Body of pancreas (tissue), 4 donors: ENCODE data around the gene MKI67.

Experiments
- POLR2A ChIP-seq, 3 donors: fragments of 450-650 bp; IDR thresholded peaks; one replicate each; pipeline ENCODE4 v1.6.1; 2016; ENCODE audit warnings: antibody characterized with exemption in 3 of 3, mild to moderate bottlenecking in 2 of 3
- TF ChIP-seq, protein P1 (sequence below), 7 experiments: fragments of 450-650 bp in 4 of 7; fragments of 200-600 bp in 3 of 7; sonication (generic) in 3 of 7; IDR thresholded peaks; one replicate each; pipeline ENCODE4 v1.5.1; 2016 to 2019; ENCODE audit warnings: antibody characterized with exemption in 7 of 7

DNA sequence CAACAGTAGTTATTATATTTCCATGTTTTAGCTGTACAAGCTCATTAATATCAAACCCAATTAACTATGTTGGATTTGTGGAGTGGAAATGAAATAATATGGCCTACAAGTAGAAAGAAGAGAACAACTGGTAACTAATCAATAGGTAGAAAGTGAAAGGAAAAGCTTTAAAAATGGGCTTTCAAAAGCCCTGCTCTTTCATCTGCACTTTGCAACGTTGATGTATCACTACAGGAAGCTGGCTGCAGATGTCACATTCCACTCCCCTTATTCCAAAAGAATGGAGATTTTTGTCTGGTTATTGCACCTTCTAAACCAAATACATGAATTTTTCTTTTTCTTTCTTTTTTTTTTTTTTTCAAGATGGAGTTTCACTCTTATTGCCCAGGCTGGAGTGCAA, 11.7 kb upstream of the MKI67 start:
- TF ChIP-seq, protein P1, sequence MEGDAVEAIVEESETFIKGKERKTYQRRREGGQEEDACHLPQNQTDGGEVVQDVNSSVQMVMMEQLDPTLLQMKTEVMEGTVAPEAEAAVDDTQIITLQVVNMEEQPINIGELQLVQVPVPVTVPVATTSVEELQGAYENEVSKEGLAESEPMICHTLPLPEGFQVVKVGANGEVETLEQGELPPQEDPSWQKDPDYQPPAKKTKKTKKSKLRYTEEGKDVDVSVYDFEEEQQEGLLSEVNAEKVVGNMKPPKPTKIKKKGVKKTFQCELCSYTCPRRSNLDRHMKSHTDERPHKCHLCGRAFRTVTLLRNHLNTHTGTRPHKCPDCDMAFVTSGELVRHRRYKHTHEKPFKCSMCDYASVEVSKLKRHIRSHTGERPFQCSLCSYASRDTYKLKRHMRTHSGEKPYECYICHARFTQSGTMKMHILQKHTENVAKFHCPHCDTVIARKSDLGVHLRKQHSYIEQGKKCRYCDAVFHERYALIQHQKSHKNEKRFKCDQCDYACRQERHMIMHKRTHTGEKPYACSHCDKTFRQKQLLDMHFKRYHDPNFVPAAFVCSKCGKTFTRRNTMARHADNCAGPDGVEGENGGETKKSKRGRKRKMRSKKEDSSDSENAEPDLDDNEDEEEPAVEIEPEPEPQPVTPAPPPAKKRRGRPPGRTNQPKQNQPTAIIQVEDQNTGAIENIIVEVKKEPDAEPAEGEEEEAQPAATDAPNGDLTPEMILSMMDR (IDR thresholded peaks at IDR 0.05) = no peak
- TF ChIP-seq POLR2A (IDR thresholded peaks at IDR 0.05) = no peak
